Mucosa of rectum (tissue), 2 donors: ENCODE measurements around the gene CDK2AP2.
"Not testable (repeated sequence)": the region's sequence is repeated elsewhere in the genome, so short reads cannot be mapped to it uniquely, and the experiment has no call there.

Experiments
- H3K27ac ChIP-seq, 2 donors: one replicate each; pipeline ENCODE4 v1.7.0; 2013; ENCODE audit warnings: inconsistent platforms in 2 of 2, low read depth in 2 of 2, low read length in 2 of 2
- H3K27me3 ChIP-seq, 2 donors: one replicate each; pipeline ENCODE4 v1.7.0; 2013; ENCODE audit warnings: low read length in 2 of 2; ENCODE audit not compliant: control insufficient read depth in 2 of 2, insufficient read depth in 2 of 2
- H3K36me3 ChIP-seq, 2 donors: one replicate each; pipeline ENCODE4 v1.7.0; 2013; ENCODE audit warnings: low read length in 2 of 2; ENCODE audit not compliant: control insufficient read depth in 2 of 2, insufficient read depth in 2 of 2
- H3K4me1 ChIP-seq, 2 donors: one replicate each; pipeline ENCODE4 v1.7.0; 2013; ENCODE audit warnings: low read length in 2 of 2, mild to moderate bottlenecking in 1 of 2; ENCODE audit not compliant: control insufficient read depth in 2 of 2, insufficient read depth in 2 of 2
- H3K4me3 ChIP-seq, 2 donors: one replicate each; pipeline ENCODE4 v1.7.0; 2013; ENCODE audit warnings: low read length in 2 of 2
- H3K9ac ChIP-seq, 2 donors: one replicate each; pipeline ENCODE4 v1.7.0; 2013; ENCODE audit warnings: low read length in 2 of 2, low read depth in 1 of 2, mild to moderate bottlenecking in 1 of 2
- H3K9me3 ChIP-seq, 2 donors: one replicate each; pipeline ENCODE4 v1.7.0; 2013; ENCODE audit warnings: low read length in 2 of 2; ENCODE audit not compliant: control insufficient read depth in 2 of 2
- donor health status: healthy.
- donor health status: Normal muscosa, but diverticular disease.

The CDK2AP2 gene

GRCh38 chr11:67482275-67482826 is 25.6 kb downstream of the CDK2AP2 start:
- Histone ChIP-seq H3K27me3 (no peaks in the 10 kb centered on the region), H3K4me3 (peak overlapping the region; percentile 91 to 96), H3K36me3 (peaks cover 2 to 8% of the 10 kb centered on the region in 2 donors), H3K9me3 (no peaks in the 10 kb centered on the region), H3K9ac (peak overlapping the region; percentile 81 to 85), H3K27ac (peak overlapping the region; percentile 86 to 90), H3K4me1 (peaks cover 23 to 25% of the 10 kb centered on the region in 2 donors)

- H3K4me1 ChIP-seq, H3K9ac ChIP-seq, H3K4me3 ChIP-seq, H3K9me3 ChIP-seq, H3K36me3 ChIP-seq, H3K27ac ChIP-seq, H3K27me3 ChIP-seq: not testable (repeated sequence)
Measured at GRCh38 chr11:67477344-67478050, 30.5 kb downstream of the CDK2AP2 start.

GRCh38 chr11:67476692-67477091 is 31.3 kb downstream of the CDK2AP2 start:
- H3K9me3 ChIP-seq, H3K4me3 ChIP-seq, H3K27me3 ChIP-seq, H3K27ac ChIP-seq, H3K36me3 ChIP-seq, H3K9ac ChIP-seq, H3K4me1 ChIP-seq: not testable (repeated sequence)

- H3K4me3 ChIP-seq: no peak overlapping the region
Measured at GRCh38 chr11:67472882-67473281, 35.1 kb downstream of the CDK2AP2 start.

GRCh38 chr11:67470337-67471002 is 37.5 kb downstream of the CDK2AP2 start:
- H3K36me3 ChIP-seq: no peaks in the 10 kb centered on the region
- peaks cover 10 to 15% of the 10 kb centered on the region in 2 donors for H3K4me1 ChIP-seq
- no peak overlapping the region for H3K27ac ChIP-seq
- H3K27me3 ChIP-seq: no peaks in the 10 kb centered on the region
- H3K9me3 ChIP-seq: no peaks in the 10 kb centered on the region
- H3K9ac ChIP-seq: no peak overlapping the region
- H3K4me3 ChIP-seq: no peak overlapping the region

More at GRCh38 chr11:67472882-67473281, 35.1 kb downstream of the CDK2AP2 start:
- H3K27me3 ChIP-seq: no peaks in the 10 kb centered on the region
- no peak overlapping the region for H3K9ac ChIP-seq
- no peaks in the 10 kb centered on the region for H3K9me3 ChIP-seq
- H3K36me3 ChIP-seq: no peaks in the 10 kb centered on the region
- H3K27ac ChIP-seq: no peak overlapping the region
- H3K4me1 ChIP-seq: peaks cover 6 to 8% of the 10 kb centered on the region in 2 donors

- Histone ChIP-seq H3K9ac (peak overlapping the region; percentile 80 to 97), H3K27me3 (no peaks in the 10 kb centered on the region), H3K4me1 (peaks cover 15 to 19% of the 10 kb centered on the region in 2 donors), H3K27ac (peak overlapping the region; percentile 72 to 82), H3K9me3 (no peaks in the 10 kb centered on the region), H3K4me3 (peak overlapping the region; percentile 76 to 86), H3K36me3 (no peaks in the 10 kb centered on the region)
Measured at GRCh38 chr11:67469508-67469811, 38.5 kb downstream of the CDK2AP2 start.

- Histone ChIP-seq H3K9ac (peak within 1 kb of the TSS; percentile 85 to 97), H3K27ac (peak within 1 kb of the TSS; percentile 79 to 88), H3K27me3 (no peaks in the 10 kb centered on the region), H3K36me3 (no peaks in the 10 kb centered on the region), H3K4me3 (peak within 1 kb of the TSS; percentile 76 to 86), H3K9me3 (no peaks in the 10 kb centered on the region), H3K4me1 (peaks cover 20 to 25% of the 10 kb centered on the region in 2 donors)
Measured at GRCh38 chr11:67468759-67469507, 39.0 kb downstream of the CDK2AP2 start, which contains the start of gene TMEM134. Gene TMEM134 (minus strand): TSS chr11:67469251. CDS start chr11:67469192, 59 bp downstream.

- H3K9me3 ChIP-seq: no peaks in the 10 kb centered on the region
- peak overlapping the region; percentile 79 to 88 for H3K27ac ChIP-seq
- no peaks in the 10 kb centered on the region for H3K27me3 ChIP-seq
- peak overlapping the region; percentile 76 to 79 for H3K4me3 ChIP-seq
- peaks cover 24 to 27% of the 10 kb centered on the region in 2 donors for H3K4me1 ChIP-seq
- H3K9ac ChIP-seq: peak overlapping the region; percentile 85 to 86
- no peaks in the 10 kb centered on the region for H3K36me3 ChIP-seq
Measured at GRCh38 chr11:67468456-67468758, 39.6 kb downstream of the CDK2AP2 start.

GRCh38 chr11:67468056-67468455 is 39.9 kb downstream of the CDK2AP2 start:
- H3K27me3 ChIP-seq: no peaks in the 10 kb centered on the region
- no peaks in the 10 kb centered on the region for H3K9me3 ChIP-seq
- H3K4me1 ChIP-seq: peaks cover 24 to 27% of the 10 kb centered on the region in 2 donors
- peak overlapping the region; percentile 76 to 79 for H3K4me3 ChIP-seq
- H3K27ac ChIP-seq: peak overlapping the region; percentile 79 to 88
- H3K36me3 ChIP-seq: no peaks in the 10 kb centered on the region
- H3K9ac ChIP-seq: peak overlapping the region; percentile 85 to 86
